ENCODE results near the gene RASSF3.

The RASSF3 gene

GRCh38 chr12:64729909-64730587 is 119.8 kb downstream of the RASSF3 start:
- no peak for DNase-seq (ENCODE audit: low read depth in 2 of 2)

- no peak for DNase-seq (ENCODE audit: low read depth in 2 of 2)
Measured at GRCh38 chr12:64730588-64730969, 120.3 kb downstream of the RASSF3 start.

DNA sequence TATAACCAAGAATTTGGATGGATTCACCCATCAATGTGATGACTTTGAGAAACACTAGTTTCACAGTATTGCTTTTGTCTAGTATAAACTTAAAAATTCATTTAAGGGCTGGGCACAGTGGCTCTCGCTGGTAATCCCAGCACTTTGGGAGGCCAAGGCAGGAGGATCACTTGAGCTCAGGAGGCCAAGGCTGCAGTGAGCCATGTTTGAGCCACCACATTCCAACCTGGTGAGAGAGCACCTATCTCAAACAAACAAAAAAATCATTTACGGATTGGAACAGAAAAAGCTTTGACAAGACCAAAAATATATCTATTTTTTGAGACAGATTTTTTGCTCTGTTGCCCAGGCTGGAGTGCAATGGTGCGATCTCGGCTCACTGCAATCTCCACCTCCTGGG is 121.4 kb downstream of the RASSF3 start:
- no peak for DNase-seq (ENCODE audit: low read depth in 2 of 2)

- DNase-seq (ENCODE audit: low read depth in 2 of 2), result no peak
Measured at GRCh38 chr12:64733857-64734256, 123.6 kb downstream of the RASSF3 start.

- DNase-seq (ENCODE audit: low read depth in 2 of 2), result no peak
Measured at GRCh38 chr12:64735442-64735841, 125.1 kb downstream of the RASSF3 start.

DNA sequence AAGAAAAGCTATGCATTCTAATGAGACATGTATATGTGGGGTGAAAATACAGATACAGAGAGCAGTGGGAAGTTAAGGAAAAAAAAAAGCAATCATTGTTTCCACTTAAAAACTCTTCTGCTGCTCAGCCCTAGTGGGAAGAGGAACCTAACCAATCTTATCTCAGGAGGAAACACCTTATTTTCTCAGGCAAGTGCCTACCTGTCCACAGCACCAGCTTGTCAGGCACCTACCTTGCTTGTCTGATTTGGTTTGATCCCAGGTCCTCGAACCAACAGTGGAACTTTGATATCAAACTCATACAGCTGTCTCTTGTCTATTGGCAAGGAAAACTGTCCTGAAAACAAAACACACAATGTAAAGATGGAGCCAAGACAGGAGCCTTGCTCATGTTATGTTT is 126.5 kb downstream of the RASSF3 start:
- DNase-seq (ENCODE audit: low read depth in 2 of 2), result no peak

- DNase-seq (ENCODE audit: low read depth in 2 of 2), result no peak
Measured at GRCh38 chr12:64737539-64737938, 127.2 kb downstream of the RASSF3 start.

- DNase-seq (ENCODE audit: low read depth in 2 of 2), result no peak
Measured at GRCh38 chr12:64739778-64740177, 129.5 kb downstream of the RASSF3 start.

DNA sequence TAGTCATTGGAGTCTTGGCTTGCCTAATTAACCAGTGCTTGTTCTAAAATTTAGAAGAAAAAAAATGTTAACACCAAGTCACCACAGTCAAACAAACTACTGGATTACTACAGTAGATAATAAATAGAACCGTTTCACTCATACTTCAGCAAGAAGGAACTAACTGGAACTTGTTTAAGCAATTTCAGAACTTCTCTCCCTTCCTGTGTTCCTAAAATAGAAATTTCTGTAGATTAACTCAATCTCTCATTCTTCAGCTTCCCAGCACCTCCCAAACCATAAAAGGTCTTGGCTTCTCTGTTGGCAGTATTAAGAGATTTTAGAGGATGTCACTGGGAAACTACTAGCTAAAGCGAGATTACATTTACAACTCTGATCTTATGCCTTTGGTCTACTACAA is 130.4 kb downstream of the RASSF3 start:
- no peak for DNase-seq (ENCODE audit: low read depth in 2 of 2)

DNA sequence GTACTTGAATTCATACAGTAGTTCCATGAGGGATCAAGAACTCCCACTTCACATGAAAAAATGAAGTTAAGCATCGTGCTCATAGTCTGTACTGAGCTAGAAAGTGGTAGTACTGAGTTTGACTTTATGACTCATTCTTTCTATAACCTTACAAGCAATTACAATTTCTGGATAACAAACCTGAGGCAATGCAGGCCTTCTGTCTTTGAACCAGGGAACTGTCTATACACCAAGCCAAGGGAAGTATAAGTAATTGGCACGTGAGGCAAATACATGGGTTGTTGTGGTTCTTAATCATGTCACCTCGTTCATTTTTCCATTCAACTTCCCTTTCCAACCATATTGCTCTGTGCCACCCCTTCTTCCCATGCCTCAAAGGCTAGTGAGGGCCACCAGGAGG is 132.1 kb downstream of the RASSF3 start:
- DNase-seq (ENCODE audit: low read depth in 2 of 2), result no peak

DNA sequence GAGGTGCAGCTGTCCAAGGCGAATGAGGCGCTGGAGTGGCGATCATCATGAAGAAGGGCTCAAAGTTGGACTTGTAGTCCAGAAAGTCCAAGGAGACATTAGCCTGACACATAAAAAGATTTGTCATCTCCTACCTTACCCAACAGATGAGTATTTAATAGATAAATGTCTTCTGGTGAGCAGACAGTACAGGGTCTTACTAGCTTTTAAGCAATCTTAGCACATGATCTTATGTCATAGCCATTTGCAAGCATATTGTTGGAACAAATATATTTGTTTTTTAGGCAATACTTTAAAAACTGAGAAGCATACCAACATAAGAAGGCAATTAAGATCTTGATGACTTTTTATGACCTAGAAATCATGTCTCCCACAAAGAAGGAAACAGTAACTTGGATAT is 132.9 kb downstream of the RASSF3 start:
- DNase-seq (ENCODE audit: low read depth in 2 of 2), result no peak

GRCh38 chr12:64744422-64745258 is 134.3 kb downstream of the RASSF3 start:
- no peak for DNase-seq (ENCODE audit: low read depth in 2 of 2)

GRCh38 chr12:64745259-64745807 is 135.0 kb downstream of the RASSF3 start:
- no peak for DNase-seq (ENCODE audit: low read depth in 2 of 2)

DNA sequence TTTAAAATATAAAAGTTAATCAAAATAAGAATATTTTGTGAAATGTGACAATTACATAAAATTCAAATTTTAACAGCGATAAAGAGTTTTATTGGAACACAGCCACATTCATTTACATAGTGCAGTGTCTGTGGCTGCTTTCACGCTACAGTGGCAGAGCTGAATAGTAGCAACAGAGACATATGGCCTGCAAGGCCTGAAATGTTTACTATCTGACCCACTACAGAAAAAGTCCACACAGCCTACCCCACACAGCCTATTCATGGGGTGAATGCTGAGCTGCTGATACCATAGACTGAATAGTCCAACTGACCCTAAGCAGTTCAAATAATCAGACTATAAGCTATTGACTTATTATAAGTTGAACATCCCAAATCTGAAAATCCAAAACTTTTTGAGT is 135.7 kb downstream of the RASSF3 start:
- no peak for DNase-seq (ENCODE audit: low read depth in 2 of 2)

DNA sequence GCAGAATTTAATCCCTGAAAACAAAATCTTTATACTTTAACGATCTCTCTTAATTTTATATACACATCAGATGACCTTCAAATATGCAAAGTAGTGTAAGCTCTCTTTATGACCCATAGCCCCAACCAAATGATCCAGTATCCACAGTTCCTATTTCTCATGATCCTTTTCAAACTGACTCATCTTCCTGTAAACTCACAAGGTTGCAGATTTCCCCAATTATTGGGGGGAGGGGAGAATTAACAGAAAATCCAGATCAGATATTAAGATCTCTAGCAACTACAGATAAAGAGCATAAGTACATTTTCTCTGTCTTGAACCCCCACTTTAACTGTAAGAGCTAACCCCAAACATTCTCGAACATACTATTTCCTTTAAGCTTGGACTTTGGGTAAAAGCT is 136.4 kb downstream of the RASSF3 start:
- DNase-seq (ENCODE audit: low read depth in 2 of 2), result no peak

Data from activated CD4-positive, alpha-beta T cell treated with anti-CD3 and anti-CD28 coated beads for 24 hours (primary cell).